ENCODE results near the gene OBSCN.
A peak's percentile ranks its signal among the peaks of the same experiment; 100 is the strongest.

Gene OBSCN

DNA sequence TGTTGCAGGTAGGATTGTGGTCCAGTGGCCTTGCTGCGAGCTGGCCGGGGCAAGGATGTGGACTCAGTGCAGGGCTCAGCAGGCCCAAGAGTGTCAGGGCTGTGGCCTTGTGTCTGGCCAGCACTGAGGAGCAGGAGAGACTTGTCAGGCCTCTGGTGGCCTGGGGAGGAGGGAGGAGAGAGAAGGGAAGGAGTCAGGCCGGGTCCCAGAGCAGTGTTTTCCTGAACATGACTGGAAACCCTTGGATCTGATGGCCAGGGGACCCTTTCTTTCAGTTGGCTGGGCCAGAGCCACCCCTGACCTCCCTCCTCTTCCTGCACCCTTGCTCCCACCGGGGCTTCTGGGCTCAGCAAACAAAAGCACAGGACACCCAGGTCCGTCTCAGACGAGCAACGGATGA, 37.2 kb upstream of the OBSCN start:
- no peak for DNase-seq

DNA sequence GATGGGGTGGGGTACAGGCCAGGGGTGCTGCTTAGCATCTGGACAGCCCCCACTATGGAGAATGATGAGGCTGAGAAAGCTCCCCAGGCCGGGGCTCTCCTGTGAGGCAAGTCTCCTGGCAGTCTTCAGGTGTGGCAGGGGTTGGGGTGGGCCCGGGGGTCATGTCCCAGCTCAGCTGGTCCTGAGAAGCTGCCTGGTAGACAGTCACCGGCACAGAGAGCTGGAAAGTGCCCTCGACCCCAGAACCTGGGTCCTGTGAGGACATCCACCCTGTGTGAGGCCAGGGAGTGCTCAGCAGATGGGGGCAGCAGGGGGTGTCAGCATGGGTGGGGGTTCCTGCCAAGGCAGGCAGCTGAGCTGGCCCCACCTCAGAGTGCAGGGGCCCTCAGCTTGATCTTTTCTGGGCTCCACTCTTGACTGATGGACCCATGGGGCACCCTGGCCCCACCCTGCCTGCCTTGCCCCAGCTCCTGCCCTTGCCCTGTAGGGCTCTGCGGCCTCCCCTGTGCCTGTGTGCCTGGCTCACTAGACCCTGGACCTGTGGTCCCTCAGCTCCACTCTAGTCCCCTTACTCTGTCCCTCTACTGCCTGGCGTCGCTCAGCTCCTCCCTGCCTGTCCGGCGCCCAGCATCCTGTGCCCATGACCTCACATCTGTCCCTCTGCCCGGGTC, 36.5 kb upstream of the OBSCN start:
- no peak for DNase-seq

DNA sequence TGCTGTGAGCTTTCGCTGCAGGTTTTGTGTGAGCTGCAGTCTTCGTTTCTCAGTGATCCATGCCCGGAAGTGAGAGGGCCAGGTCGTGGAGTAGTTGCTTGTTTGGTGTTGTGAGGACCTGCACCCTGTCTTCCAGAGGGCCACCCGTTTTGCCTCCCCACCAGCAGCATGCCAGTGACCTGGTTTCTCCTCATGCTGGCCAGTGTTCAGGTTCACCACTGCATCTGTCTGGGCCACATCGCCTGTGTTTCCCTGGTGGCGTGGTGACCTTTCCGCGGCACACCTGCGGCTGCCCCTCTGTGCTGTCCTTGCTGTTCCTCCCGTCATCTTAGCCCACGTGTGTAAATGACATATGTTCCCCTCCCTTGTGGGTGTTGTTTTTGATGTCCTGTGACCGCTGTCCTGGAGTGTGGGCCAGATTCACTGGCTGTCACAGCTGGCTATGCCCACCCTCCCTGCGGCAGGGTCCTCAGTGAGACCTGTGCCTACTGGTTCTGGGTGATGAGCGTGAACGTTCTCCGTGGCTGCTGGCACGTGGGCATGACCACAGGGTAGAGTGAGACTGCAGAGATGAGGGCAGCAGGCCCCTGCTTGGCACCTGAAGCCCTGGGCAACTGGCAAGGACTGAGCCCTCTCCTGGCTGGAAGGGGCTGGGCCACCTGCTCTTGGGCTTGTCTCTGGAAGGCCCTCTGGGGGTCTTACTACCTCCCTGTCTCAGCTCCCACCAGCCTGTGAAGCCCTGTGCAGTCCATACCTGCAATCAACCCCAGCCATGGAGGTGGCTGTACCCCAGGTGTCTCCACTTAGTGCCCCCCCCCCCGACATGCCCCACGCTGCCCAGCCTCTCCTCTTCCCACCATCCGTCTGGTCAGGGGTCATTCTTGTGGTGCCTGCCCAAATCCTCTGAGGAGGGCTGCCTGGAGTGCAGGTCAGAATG, 35.0 kb upstream of the OBSCN start:
- DNase-seq: no peak

DNA sequence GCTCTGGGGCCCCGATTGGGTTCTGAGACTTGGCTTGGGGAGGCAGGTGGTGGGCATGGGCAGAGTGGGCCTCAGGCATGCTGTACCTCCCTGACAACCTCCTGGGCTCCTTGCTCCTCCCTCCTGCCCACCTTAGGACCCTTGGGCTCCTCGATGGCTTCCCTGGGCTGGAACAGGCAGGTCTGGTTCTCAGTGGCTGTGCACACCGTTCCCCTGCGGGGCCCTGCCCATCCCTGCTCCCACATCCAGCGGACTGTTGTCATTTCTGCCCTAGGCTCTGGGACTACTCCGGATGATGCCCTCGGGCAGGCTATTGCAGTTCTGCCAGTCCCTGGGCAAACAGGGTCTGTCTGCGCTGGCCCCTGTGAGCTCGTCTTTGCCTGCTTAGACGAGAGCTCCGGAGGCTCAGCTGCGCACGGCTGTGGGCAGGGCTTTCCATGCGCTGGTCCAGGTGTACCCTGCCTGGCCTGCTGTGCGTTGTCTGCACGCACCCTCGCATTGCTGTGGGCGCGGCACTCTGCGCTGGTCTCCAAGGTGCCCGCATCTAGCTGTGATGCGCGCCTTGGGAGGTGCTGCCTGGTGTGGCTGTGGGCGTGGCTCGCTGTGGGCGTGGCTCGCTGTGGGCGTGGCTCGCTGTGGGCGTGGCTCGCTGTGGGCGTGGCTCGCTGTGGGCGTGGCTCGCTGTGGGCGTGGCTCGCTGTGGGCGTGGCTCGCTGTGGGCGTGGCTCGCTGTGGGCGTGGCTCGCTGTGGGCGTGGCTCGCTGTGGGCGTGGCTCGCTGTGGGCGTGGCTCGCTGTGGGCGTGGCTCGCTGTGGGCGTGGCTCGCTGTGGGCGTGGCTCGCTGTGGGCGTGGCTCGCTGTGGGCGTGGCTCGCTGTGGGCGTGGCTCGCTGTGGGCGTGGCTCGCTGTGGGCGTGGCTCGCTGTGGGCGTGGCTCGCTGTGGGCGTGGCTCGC, 34.0 kb upstream of the OBSCN start:
- DNase-seq: peak; percentile 37

DNA sequence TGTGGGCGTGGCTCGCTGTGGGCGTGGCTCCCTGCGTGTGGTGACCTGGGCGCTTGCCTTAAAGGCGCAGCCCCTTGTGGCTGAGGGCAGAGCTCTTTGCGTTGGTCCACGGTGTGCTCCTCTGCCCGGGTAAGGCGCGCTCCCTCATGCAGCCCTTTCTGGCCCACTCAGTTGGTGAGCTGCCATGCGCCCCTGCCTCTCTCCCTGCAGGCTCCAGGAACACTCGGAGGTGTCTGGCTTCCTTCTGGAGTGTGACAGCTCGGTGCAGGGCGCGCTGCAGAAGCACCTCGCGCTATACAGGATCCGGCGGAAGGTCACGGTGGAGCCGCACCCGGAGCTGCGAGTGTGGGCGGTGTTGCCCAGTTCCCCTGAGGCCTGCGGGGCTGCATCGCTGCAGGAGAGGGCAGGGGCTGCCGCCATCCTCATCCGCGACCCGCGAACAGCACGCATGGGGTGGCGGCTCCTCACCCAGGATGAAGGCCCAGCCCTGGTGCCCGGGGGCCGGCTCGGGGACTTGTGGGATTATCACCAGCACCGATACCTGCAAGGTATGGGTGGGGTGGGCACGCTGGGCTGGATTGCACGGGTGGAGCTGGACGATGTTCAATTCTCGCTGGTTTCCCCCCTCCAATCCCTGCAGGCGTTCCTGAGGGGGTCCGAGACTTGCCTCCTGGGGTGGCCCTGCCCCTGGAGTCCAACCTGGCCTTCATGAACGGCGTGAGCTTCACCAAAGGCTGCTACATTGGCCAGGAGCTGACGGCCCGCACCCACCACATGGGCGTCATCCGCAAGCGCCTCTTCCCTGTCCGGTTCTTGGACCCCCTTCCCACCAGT, 33.1 kb upstream of the OBSCN start:
- DNase-seq: peak; percentile 33

DNA sequence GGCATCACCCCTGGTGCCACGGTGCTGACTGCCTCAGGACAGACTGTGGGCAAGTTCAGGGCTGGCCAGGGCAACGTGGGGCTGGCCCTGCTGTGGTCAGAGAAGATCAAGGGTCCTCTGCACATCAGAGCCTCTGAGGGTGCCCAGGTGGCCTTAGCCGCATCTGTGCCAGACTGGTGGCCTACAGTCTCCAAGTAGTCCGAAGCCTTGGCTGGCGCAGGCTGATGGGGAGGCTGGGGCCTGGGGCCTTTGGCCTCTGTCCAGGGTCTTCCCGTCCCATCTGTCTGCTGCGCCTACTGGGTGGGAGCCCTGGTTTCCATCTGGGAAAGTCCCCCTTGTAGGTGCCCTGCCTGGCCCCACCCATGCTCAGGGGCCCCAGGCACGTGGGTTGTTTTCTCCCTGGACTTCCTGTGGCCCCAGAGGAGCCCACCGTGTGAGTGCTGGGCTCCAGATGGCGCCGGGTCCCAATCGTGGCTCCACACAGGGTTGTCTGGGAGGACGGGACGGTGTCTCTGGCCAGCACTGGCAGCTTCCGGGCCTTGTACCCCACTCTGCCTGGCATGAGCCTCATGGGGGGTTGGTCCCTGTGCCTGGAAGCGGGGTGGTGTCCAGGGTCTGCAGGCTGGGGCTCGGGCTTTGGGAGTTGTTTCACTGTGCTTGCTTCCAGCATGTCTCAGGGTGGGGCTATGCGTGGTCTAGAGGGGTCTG, 32.4 kb upstream of the OBSCN start:
- no peak for DNase-seq

DNA sequence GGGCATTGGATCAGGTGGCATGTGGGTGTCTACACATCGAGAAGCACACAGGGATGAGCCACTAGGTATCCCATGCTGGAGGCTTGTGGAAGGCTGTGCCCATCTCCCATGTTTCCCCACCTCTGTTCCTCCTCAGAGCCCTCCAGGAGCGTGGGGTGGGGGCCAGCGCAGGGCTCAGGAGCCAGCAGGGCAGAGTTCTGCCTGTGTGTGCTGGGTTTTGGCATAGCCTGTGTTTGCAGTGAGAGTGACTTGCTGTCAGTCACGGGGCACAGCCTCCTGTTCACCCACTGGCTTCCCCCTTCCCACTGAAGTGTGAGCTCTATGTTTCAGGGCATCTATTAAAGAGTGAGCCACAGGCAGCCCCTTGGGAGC, 31.8 kb upstream of the OBSCN start:
- no peak for DNase-seq

DNA sequence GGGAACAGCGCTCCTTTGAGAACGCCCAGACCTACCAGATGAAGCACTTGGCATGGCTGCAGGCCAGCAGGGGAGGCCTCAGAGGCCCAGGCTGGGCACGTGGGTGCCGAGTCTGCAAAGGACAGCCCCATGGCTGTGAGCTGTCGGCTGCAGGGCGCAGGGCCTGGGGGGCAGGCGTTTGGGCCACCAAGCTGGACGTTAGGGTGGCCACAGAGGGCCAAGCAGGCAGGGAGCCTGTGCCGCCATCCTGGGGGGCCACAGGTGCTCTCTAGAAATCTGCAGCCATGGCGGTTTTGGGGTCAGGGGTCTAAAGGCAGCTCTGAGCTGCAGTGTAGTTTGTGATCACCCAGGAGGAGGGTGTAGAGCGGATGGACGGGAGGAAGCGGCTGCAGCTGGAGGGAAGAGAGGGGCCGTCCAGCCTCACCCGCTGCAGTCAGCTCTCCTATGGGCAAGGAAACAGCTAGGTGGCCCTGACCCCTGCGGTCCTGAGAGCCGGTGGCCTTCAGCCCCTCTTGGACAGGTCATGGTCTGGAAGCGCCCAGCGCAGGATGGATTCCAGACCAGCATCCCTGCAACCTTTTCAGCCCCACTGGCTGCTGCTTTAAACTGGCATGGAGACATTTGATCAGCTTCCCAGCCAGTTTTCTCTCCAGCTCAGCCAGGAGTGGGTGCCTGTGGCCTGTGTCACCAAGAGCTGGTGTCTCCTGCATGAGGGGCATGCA, 31.2 kb upstream of the OBSCN start:
- no peak for DNase-seq

DNA sequence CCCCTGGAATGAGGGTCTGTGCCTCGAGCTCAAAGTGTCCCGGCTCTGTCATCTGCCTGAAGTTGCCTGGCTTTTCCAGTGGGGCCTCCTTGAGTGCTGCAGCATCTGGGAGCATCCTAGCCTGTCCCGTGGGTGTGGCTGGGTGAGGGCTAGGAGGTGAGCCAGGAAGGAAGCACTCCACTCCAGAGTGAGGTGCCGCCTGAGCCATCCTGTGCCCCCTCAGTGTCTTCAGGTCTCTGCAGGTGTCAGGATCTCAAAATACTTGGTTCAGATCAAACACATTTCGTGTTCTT, 30.7 kb upstream of the OBSCN start:
- no peak for DNase-seq

DNA sequence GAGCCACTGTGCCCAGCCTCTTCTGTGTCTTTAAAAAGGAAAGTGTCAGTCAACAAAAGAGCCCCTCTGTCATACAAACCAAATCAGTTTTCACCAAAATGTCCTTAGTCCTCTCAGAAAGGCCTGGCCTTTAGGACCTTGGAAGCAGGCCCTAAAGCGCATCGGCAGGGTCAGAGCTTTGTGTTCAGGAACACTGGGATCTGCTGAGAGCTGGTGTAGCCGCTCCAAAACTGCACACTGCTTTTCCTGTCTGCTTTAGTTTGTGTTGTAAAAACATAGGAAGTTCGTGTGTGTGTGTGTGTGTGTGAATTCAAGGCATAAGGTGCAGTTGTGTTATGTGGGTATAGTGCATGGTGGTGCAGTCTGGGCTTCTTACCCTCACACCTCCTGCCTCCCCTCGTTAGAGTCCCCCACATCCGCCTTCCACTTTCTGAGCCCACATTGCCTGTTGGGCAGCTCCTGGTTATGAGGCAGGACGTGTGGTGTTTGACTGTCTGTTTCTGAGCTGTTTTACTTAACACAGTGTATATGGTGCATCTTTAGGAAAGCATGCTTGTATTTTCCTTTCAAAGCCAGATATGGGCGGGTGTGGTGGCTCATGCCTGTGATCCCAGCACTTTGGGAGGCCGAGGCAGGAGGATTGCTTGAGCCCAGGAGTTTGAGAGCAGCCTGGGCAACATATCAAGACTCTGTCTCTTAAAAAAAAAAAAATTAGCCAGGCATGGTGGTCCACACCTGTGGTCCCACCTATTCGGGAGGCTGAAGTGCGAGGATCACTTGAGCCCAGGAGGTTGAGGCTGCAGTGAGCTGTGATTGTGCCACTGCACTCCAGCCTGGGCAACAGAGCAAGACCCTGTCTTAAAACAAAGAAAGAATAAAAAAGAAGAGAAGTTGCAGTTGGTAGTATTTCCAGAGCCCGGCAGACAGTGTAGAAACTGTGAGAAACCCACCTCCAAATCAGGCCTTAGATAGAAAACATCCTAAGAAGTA, 29.8 kb upstream of the OBSCN start:
- no peak for DNase-seq

DNA sequence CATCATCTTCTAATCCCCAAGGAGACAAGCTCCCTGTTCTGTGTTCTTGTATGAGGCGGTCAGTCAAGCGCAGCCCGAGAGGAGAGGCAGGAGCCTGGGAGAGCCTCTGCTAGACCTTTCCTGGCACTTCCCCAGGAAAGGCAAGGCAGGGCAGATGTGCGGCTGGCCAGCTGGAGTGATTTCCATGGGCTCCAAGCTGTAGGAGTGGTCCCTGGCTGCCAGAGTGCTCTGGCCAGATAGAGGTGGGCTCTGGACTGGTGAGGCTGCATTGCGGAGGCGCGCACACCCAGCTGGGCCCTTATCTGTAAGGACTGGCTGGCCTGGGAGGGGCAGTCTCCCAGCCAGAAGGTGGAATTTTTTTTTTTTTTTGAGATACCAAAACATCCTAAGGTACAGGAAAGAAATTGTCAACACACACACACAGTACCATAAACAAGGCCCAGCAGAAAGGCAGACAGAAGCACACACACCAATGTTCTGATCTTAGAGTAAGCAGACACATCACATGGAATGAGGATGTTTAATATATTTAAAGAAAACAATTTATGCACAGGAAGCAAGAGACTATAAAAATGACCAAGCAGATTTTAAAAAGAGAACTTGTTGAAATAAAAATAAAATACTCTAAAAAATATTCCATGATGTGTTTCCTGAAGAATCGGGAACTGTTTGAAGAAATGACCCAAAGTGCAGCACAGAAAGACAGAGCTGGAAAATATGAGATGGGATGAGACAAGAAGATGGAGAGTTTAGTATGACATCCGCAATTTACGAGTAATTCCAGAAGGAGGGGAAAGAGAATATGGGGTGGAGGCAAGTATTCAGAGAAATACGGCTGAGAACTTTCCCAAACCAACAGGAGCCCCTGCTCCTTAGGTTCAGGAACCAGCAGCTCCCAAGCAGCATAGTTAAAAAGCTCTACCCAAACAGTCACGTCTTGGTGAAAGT, 28.8 kb upstream of the OBSCN start:
- DNase-seq: no peak

DNA sequence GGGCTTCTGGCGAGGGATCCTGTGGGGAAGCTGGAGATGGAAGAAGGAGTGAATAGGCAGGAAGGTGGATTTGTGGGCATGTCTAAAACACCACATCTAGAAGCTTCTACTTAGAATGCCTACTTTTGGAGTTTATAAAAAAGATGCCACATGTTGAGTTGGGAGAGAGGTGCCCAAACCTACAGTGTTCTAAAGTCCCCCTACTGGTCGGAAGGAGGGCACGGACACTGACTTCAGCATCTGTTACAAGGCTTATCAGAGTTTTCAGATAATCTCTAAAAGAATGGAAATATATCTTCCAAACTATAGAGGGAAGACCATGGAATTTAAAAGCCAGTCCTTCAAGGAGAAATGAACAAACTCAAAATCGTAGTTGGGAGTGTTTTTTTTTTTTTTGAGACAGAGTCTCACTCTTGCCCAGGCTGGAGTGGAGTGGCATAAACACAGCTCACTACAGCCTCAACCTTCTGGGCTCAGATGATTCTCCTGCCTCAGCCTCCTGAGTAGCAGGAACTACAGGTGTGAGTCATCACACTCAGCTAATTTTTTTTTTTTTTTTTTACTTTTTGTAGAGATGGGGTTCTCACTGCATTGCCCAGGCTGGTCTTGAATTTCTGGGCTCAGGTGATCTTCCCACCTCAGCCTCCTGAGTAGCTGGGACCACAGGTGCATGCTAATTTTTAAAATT, 27.4 kb upstream of the OBSCN start:
- DNase-seq: no peak

DNA sequence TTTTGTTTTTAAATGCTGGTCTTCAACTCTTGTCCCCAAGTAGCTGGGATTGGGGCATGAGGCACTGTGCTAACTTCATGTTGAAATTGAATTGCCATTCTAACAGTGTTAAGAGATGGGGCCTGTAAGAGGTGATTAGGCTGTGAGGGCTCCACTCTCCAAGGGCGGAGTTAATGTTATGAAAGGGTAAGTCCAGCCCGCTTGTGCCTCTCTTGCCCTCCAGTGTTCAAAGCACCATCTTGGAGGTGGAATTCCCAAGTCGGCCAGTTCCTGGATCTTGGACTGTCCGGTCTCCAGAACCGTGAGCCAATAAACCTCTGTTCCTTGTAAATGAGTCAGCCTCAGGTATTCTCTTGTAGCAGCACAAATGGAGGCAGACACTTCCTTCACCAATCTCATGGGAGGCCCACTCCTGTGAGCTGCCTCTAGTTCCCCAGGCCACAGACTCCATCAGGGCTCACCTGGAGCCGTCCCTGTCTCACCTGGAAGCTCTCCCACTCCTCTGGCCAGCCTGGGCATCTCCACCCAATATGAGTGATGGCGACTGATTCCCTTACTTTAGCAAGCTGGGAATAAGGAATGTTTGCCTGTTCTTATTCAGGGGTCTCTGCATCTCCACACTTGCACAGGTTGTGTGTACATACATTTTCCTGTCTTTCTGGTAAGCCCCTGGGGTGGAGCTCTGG, 26.7 kb upstream of the OBSCN start:
- DNase-seq: no peak

DNA sequence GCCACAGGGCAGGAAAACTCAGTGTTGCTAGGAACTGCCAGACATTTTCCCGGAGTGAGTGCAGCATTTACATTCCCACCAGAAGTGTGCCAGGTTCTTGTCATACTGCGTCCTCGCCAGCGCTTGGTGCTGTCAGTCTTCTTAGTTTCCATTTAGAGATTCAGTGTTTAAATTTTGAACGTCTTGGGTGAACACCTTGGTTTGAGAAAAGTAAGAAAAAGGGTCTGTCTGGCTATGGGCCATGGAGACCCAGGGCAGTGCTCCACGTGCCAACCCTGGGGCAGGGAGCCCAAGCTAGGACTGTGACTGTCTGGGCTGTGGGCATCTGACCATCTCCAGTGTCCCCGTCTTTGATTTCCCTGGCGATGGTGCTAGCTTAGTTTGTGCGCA, 26.2 kb upstream of the OBSCN start:
- DNase-seq: no peak

DNA sequence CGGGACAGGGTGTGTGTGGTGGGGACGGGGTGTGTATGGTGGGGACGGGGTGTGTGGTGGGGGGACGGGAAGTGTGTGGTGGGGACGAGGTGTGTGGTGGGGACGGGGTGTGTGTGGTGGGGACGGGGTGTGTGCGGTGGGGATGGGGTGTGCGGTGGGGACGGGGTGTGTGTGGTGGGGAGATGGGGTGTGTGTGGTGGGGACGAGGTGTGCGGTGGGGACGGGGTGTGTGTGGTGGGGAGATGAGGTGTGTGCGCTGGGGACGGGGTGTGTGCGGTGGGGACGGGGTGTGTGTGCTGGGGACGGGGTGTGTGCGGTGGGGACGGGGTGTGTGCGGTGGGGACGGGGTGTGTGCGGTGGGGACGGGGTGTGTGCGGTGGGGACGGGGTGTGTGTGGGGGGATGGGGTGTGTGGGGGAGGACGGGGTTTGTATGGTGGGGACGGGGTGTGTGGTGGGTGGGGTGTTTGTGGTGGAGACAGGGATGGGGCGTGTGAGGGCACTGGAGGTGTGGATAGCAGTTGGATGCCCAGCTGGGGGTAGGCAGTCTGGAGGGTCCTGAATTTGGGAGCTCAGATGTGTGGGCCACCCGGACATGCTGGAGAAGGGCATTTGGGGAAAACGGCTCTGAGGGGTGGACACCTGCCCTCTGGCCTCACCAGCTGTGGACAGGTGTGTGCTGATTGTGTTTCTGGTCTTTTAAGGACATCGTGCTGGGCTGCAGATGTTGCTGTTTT, 25.4 kb upstream of the OBSCN start:
- no peak for DNase-seq

DNA sequence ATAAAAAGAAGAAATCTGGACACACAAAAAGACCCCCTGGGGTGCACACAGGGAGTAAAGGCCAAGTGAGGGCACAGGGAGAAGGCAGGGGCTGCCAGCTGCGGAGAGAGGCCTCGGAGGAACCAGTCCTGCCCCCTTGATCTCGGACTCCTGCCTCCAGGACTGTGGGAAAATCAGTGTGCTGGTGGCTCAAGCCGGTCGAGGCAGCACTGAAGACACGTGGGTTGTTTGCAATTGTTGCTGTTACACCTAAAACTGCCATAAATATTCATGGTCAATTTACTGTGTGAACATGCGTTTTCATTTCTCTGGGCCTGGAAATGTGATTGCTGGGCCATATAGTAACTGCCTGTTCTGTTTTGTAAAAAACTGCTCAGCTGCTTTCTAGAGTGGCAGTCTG, 23.7 kb upstream of the OBSCN start:
- no peak for DNase-seq

DNA sequence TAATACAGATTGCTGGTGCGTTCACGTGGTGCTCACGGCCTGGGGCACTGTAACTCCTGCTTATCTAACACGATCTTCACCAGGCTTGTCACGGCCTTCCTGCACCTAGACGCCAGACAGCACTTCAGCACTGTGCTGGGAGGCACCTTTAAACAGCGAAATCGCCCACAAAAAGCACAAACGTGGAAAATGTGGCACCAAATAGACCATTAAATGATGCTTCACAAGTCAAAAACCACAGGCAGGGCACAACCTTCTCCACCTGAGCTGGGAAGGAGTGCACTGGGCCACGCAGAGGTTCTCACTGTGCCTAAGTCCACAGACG, 22.2 kb upstream of the OBSCN start:
- DNase-seq: no peak
